Measurements from ENCODE around the gene ZNF410.

Gene ZNF410

DNA sequence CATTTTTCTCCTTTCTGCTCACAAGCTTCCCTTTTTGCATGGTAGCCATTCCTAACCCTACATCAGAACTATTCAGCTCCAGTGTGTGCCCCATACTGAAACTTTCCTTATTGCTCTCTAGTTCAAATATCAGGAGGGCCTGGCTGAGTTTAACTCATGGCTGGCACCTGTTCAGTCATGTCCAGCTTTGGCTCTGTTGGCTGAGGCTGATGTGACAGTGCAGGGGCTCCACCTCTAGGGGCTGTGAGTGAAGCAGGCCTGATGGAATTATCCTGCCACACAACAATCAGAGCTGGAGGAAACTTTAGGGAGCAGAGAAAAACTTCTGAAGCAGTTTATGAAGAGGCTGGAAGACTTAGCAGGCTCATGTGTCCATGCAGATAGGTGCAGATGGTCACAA is 71.9 kb downstream of the ZNF410 start:
- DNase-seq = no peak

DNA sequence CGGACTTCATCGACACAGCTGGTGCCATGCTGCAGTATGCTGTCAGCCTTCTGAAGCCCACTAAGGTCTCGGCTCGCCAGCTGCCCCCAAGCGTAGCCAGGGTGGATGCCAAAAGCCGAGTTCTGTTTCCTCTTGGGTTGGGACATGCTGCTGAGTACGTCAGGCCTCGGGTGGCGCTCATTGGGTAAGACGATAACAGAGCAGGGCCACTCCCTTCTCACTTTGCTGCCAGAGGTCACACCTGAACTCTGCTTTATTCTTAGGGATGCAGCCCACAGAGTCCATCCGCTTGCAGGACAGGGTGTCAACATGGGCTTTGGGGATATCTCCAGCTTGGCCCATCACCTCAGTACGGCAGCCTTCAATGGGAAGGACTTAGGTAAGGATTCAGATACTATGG is 74.5 kb downstream of the ZNF410 start:
- DNase-seq = no peak

DNA sequence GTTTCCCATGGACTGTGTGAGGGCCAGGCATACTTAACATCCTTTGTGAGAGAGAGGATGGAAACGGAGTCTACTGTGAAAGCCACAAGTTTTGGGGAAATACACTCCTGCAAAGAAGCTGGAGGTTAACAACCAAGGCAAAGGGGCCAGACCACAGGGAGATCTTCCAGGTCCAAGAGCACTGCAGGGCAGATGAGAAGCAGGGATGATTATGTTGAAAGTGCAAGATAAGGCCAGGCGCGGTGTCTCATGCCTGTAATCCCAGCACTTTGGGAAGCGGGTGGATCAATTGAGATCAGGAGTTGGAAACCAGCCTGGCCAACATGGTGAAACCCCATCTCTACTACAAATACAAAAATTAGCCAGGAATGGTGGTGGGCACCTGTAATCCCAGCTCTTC is 78.6 kb downstream of the ZNF410 start:
- no peak for DNase-seq

DNA sequence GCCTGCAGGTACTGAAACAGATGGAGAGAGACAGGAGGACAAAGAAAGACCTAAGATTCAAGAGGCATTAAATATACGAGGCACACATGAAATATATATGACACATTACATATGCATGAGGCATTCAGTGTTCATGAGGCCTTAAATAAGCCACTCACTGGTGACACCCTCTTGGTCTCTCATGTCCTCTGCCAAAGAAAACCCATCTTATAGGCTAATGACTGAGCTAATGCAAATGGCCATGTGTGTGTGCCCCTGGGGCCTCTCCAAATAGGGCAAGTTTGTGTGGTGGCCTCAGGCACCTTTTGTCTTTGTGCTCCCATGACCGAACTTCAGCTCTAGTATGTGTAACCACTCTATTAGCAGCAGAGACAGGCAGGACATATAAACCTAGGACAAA is 82.2 kb downstream of the ZNF410 start:
- DNase-seq = no peak

DNA sequence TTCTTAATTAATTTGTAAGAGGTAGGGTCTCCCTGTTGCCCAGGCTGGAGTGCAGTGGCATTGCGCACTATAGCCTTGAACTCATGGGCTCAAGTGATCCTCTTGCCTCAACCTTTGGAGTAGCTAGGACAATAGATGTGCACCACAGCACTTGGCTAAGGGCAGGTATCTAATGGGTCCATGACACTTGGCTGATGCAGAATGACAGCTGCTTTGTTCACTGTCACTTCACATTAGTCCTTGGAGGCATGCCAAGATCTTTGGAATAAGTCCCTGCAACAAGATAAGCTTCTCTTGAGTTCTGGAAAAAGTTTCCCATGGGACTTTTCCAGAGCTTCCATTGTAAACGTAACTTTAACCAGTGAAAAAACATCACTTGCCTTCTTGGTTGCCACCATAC is 86.8 kb downstream of the ZNF410 start:
- DNase-seq = no peak

DNA sequence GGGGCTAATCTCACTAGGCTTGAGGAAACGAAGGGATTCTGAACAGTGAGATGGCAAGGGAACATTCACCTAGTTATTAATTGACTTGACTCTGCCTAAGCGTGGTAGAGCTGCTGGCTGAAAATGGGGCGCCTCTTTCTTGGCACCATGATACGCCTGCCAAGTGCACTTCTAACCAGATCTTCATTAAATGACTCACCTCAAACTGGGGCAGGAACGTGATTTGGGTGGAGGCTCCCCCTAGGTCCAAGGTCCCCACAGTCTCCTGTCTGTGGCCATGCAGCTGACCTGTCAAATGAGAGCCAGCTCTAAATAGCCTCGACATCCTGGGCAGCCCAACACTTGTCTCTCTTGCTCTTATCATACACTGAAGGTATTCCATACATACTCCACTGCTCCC is 89.5 kb downstream of the ZNF410 start:
- no peak for DNase-seq

DNA sequence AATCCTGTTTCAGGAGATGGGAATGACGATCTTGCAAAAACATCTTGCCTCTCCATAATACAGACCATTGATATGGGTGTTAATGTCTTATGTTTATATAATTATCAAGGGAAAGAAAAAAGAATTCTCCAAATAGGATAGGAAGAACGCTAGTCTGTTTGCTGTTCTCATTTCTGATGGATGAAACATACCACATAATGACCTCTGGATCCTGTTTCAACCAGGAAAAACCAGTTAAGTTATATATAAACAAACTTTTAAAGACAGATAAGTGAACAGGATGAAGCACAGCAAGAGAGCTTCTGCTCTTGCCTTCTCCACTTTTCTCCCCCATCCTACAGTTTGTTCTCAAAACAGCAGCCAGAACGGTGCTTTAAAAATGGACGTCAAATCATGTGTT is 91.2 kb downstream of the ZNF410 start:
- DNase-seq = no peak

Data from NCI-H1092 (cell line).